SKM-1 treated with dmso at 0.1 percent for 144 hours (cell line): Measurements from ENCODE around the gene GFRA3.
A peak's percentile ranks its signal among the peaks of the same experiment; 100 is the strongest.
"Not testable (repeated sequence)": the region's sequence is repeated elsewhere in the genome, so short reads cannot be mapped to it uniquely, and the experiment has no call there.

Experiments used
- DNase-seq: peaks from one replicate; lab custom pipeline; 2025; ENCODE audit not compliant: unreplicated experiment; lab: John Stamatoyannopoulos, UW

The GFRA3 gene

GRCh38 chr5:138247800-138248199 lies 26.6 kb downstream of the GFRA3 start:
- not testable (repeated sequence) for DNase-seq

GRCh38 chr5:138246822-138247221 lies 27.6 kb downstream of the GFRA3 start:
- DNase-seq: no peak

GRCh38 chr5:138246334-138246733 lies 28.1 kb downstream of the GFRA3 start:
- DNase-seq: no peak

GRCh38 chr5:138245717-138246116 lies 28.7 kb downstream of the GFRA3 start:
- no peak for DNase-seq

GRCh38 chr5:138243794-138244193 lies 30.6 kb downstream of the GFRA3 start:
- DNase-seq: no peak

- no peak for DNase-seq
Measured at GRCh38 chr5:138241688-138242571, 32.5 kb downstream of the GFRA3 start.

- no peak for DNase-seq
Measured at GRCh38 chr5:138240650-138241385, 33.6 kb downstream of the GFRA3 start.

GRCh38 chr5:138238034-138238433 lies 36.4 kb downstream of the GFRA3 start:
- DNase-seq: no peak

GRCh38 chr5:138234651-138235050 lies 39.8 kb downstream of the GFRA3 start:
- DNase-seq: no peak

GRCh38 chr5:138233280-138233679 lies 41.1 kb downstream of the GFRA3 start:
- no peak for DNase-seq

- DNase-seq: peak; percentile 10
Measured at GRCh38 chr5:138230981-138231589, 43.3 kb downstream of the GFRA3 start.

GRCh38 chr5:138230261-138230660 lies 44.2 kb downstream of the GFRA3 start:
- no peak for DNase-seq

- DNase-seq: no peak
Measured at GRCh38 chr5:138229387-138229786, 45.0 kb downstream of the GFRA3 start.

GRCh38 chr5:138226910-138227309 lies 47.5 kb downstream of the GFRA3 start:
- DNase-seq: no peak

- DNase-seq: no peak
Measured at GRCh38 chr5:138224712-138225111, 49.7 kb downstream of the GFRA3 start.

GRCh38 chr5:138223532-138223931 lies 50.9 kb downstream of the GFRA3 start:
- DNase-seq: no peak

- DNase-seq: no peak
Measured at GRCh38 chr5:138216799-138217198, 57.6 kb downstream of the GFRA3 start.

- DNase-seq: peak; percentile 98
Measured at GRCh38 chr5:138213161-138214029, 61.0 kb downstream of the GFRA3 start, which contains the start of gene CDC23. CDC23 (minus strand) TSS chr5:138213323; CDS start chr5:138213312, 11 bp downstream.

- no peak for DNase-seq
Measured at GRCh38 chr5:138212828-138213160, 61.6 kb downstream of the GFRA3 start.

- no peak for DNase-seq
Measured at GRCh38 chr5:138210985-138211384, 63.4 kb downstream of the GFRA3 start.
